Prostate gland (tissue), 2 donors: Measurements from ENCODE around the gene BOD1L1. TPM values are rescaled to one million over a fixed set of nuclear protein-coding genes. Genes with fewer than 3 reads are reported as not detected.

Experiments
- DNase-seq: peaks from one replicate; pipeline ENCODE4 v3.0.0-alpha.2; 2019; ENCODE audit warnings: low spot score
- H3K27ac ChIP-seq, 2 donors: fragments of 200-600 bp; sonication (generic); 2 replicates each; pipeline ENCODE4 v1.5.1; 2017 to 2019
- H3K27me3 ChIP-seq: fragments of 200-600 bp; sonication (generic); replicated peaks from 2 replicates; pipeline ENCODE4 v1.5.1; 2019; ENCODE audit not compliant: insufficient read depth
- H3K36me3 ChIP-seq, 2 donors: fragments of 200-600 bp; sonication (generic); 1 replicate in 1 of 2; 2 replicates in 1 of 2; pipeline versions ENCODE4 v1.5.1 to v1.8.1; 2017 to 2019
- H3K4me1 ChIP-seq: fragments of 200-600 bp; sonication (generic); replicated peaks from 2 replicates; pipeline ENCODE4 v1.5.1; 2019
- H3K4me3 ChIP-seq, 2 donors: fragments of 200-600 bp; sonication (generic); 2 replicates each; pipeline ENCODE4 v1.5.1; 2017 to 2019
- H3K9me3 ChIP-seq: fragments of 200-600 bp; sonication (generic); 2 replicates; pipeline ENCODE4 v1.5.1; 2017
- POLR2A ChIP-seq: fragments of 450-650 bp; IDR thresholded peaks from one replicate; pipeline ENCODE4 v1.6.1; 2016; ENCODE audit warnings: antibody characterized with exemption, mild to moderate bottlenecking
- POLR2AphosphoS5 ChIP-seq: sonication (generic); formaldehyde crosslinking; IDR thresholded peaks from one replicate; pipeline ENCODE4 v1.6.1; 2017; ENCODE audit warnings: antibody characterized with exemption
- WGBS: methylation state at CpG from one replicate; pipeline ENCODE4 v1.1.5; 2018; 5-methylcytosine and 5-hydroxymethylcytosine counted together
- intact Hi-C: fragments of 100-400 bp; cut with DNase I; formaldehyde crosslinking; loops from one replicate; pipeline ENCODE4 v1.14.2; 2022
- total RNA-seq, 2 donors: library from RNA; depleted of rRNA; stranded (reverse); fragments of >200 nt; gene quantifications; one replicate each; pipeline ENCODE4 v1.1.0, GENCODE V29; 2016
- TF ChIP-seq, protein P1 (sequence below), 4 experiments: fragments of 200-600 bp in 2 of 4; fragments of 450-650 bp in 2 of 4; sonication (generic) in 2 of 4; IDR thresholded peaks; 1 replicate in 3 of 4; 2 replicates in 1 of 4; pipeline ENCODE4 v1.5.1; 2016 to 2019; ENCODE audit warnings: antibody characterized with exemption in 4 of 4, mild to moderate bottlenecking in 2 of 4, moderate library complexity in 2 of 4

BOD1L1 gene
- total RNA-seq, 2 donors from 2014 or later = 27.7 to 73.6 TPM

- WGBS = 19% methylated on average over 42 of the region's 42 CpGs
- TF ChIP-seq POLR2A = no peak
- TF ChIP-seq, protein P1, sequence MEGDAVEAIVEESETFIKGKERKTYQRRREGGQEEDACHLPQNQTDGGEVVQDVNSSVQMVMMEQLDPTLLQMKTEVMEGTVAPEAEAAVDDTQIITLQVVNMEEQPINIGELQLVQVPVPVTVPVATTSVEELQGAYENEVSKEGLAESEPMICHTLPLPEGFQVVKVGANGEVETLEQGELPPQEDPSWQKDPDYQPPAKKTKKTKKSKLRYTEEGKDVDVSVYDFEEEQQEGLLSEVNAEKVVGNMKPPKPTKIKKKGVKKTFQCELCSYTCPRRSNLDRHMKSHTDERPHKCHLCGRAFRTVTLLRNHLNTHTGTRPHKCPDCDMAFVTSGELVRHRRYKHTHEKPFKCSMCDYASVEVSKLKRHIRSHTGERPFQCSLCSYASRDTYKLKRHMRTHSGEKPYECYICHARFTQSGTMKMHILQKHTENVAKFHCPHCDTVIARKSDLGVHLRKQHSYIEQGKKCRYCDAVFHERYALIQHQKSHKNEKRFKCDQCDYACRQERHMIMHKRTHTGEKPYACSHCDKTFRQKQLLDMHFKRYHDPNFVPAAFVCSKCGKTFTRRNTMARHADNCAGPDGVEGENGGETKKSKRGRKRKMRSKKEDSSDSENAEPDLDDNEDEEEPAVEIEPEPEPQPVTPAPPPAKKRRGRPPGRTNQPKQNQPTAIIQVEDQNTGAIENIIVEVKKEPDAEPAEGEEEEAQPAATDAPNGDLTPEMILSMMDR (IDR thresholded peaks at IDR 0.05) = no peak
- no peak for TF ChIP-seq POLR2AphosphoS5
- Histone ChIP-seq H3K27me3 (peaks cover 71% of the 10 kb centered on the region), H3K27ac (no peak overlapping the region), H3K4me3 (no peak overlapping the region), H3K36me3 (no peaks in the 10 kb centered on the region), H3K4me1 (no peaks in the 10 kb centered on the region), H3K9me3 (no peaks in the 10 kb centered on the region)
- DNase-seq = no peak
- intact Hi-C loops = no loop called here
Observed at GRCh38 chr4:13539619-13540445, 87.7 kb downstream of the BOD1L1 start.

DNA sequence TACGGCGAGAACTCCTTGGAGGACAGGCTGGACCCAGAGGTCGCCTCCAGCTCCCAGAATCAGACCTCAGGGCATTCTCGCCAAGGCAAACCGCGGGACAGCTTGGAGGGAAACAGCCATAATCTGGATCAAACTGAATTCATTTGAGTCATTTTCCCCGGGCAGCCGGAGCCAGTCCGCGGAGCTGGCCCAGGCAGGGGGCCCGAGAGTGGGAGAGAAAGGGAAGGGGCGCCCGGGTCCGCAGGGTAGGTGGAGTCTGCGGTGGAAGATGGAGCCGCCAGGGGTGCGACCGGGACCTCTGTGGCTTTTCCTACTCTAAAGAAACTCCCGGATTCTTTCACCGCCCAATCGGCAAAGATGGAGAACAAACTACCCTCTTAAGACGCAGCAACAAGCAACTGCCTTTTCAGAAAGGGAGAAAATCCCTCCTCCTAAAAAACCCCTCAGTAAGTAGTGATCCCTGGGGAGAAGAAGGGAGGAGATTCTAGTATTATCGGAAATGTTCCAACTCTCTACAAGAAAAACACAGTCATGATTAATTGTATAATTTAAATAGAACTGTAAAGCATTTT, 88.4 kb downstream of the BOD1L1 start:
- DNase-seq = no peak
- Histone ChIP-seq H3K27ac (no peak overlapping the region), H3K4me1 (no peaks in the 10 kb centered on the region), H3K9me3 (no peaks in the 10 kb centered on the region), H3K27me3 (peaks cover 78% of the 10 kb centered on the region), H3K4me3 (no peak overlapping the region), H3K36me3 (no peaks in the 10 kb centered on the region)
- intact Hi-C loops = no loop called here
- 6% methylated on average over 23 of the region's 23 CpGs for WGBS
- TF ChIP-seq, protein P1 (IDR thresholded peaks at IDR 0.05) = no peak
- TF ChIP-seq POLR2A (no peak), POLR2AphosphoS5 (no peak)

DNA sequence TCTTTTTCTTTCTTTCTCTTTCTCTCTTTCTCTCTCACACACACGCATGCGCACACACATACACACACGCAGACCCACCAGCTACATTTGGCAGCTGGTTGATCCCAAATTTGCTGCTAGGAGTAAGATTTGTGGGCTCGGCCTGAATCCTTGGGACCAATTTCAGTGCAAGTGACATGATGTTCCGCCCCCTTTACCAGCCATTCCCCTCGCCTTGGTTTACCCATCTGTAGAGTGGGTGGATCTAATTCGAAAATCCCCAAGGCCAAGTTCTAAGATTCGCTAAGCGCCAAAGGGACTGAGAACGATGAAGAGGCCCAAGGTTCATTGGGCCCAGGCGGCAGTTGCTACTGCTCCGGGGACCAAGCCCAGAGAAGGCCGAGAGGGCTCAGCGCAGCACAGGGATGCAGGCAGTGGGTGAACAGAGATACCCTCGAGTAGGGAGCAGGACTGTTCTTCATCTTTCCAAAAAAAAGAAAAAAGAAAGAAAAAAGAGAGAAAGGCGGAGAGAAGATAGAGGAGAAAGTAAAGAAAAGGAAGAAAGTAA, 89.0 kb downstream of the BOD1L1 start:
- Histone ChIP-seq H3K4me1 (no peaks in the 10 kb centered on the region), H3K4me3 (no peak overlapping the region), H3K27ac (no peak overlapping the region), H3K36me3 (no peaks in the 10 kb centered on the region), H3K9me3 (no peaks in the 10 kb centered on the region), H3K27me3 (peaks cover 79% of the 10 kb centered on the region)
- intact Hi-C loops = no loop called here
- 23% methylated on average over 16 of the region's 16 CpGs for WGBS
- TF ChIP-seq, protein P1 (IDR thresholded peaks at IDR 0.05) = no peak
- no peak for TF ChIP-seq POLR2A
- TF ChIP-seq POLR2AphosphoS5 = no peak
- no peak for DNase-seq

- Histone ChIP-seq H3K9me3 (no peaks in the 10 kb centered on the region), H3K27me3 (peaks cover 78% of the 10 kb centered on the region), H3K4me1 (no peaks in the 10 kb centered on the region), H3K27ac (no peak overlapping the region), H3K4me3 (no peak overlapping the region), H3K36me3 (no peaks in the 10 kb centered on the region)
- intact Hi-C loops = no loop called here
- no peak for DNase-seq
- TF ChIP-seq, protein P1 (IDR thresholded peaks at IDR 0.05) = no peak
- TF ChIP-seq POLR2A = no peak
- TF ChIP-seq POLR2AphosphoS5 = no peak
- WGBS = 17% methylated on average over 10 of the region's 10 CpGs
Observed at GRCh38 chr4:13537832-13538177, 89.7 kb downstream of the BOD1L1 start.
